DOHH2 (cell line): ENCODE measurements around the gene DDX17.
A peak's percentile ranks its signal among the peaks of the same experiment; 100 is the strongest.

ENCODE experiments used
- H3F3A ChIP-seq: fragments of 200-600 bp; sonication (generic), shearing (Covaris generic); 2 replicates; pipeline ENCODE4 v1.6.0; 2016; ENCODE audit warnings: antibody characterized with exemption, mild to moderate bottlenecking; ENCODE audit not compliant: control insufficient read depth, insufficient read depth
- H3K27ac ChIP-seq: fragments of 200-600 bp; sonication (generic); 2 replicates; pipeline ENCODE4 v1.5.1; 2014; ENCODE audit warnings: low read depth, mild to moderate bottlenecking, low read length, moderate library complexity
- H3K27me3 ChIP-seq: fragments of 200-600 bp; sonication (generic); 2 replicates; pipeline ENCODE4 v1.6.1; 2014; ENCODE audit warnings: mild to moderate bottlenecking, low read length, mixed read lengths; ENCODE audit not compliant: control insufficient read depth
- H3K36me3 ChIP-seq: fragments of 200-600 bp; sonication (generic); 2 replicates; pipeline ENCODE4 v1.6.1; 2014; ENCODE audit warnings: mild to moderate bottlenecking, low read length, moderate library complexity, mixed read lengths; ENCODE audit not compliant: control insufficient read depth
- H3K4me1 ChIP-seq: fragments of 200-600 bp; sonication (generic); 2 replicates; pipeline ENCODE4 v1.6.1; 2014; ENCODE audit warnings: mild to moderate bottlenecking, low read length, mixed read lengths; ENCODE audit not compliant: control insufficient read depth
- H3K4me2 ChIP-seq: fragments of 200-600 bp; sonication (generic); 2 replicates; pipeline ENCODE4 v1.6.0; 2014; ENCODE audit warnings: mild to moderate bottlenecking, low read length, moderate library complexity
- H3K4me3 ChIP-seq: fragments of 200-600 bp; sonication (generic); 2 replicates; pipeline ENCODE4 v1.5.1; 2014; ENCODE audit warnings: mild to moderate bottlenecking, low read length, mixed read lengths
- H3K79me2 ChIP-seq: fragments of 200-600 bp; sonication (generic); 2 replicates; pipeline ENCODE4 v1.6.1; 2014; ENCODE audit warnings: mild to moderate bottlenecking, low read length, mixed read lengths; ENCODE audit not compliant: control insufficient read depth
- H3K9me2 ChIP-seq: fragments of 200-600 bp; sonication (generic); replicated peaks from 2 replicates; pipeline ENCODE4 v1.6.1; 2014; ENCODE audit warnings: mild to moderate bottlenecking, low read length, mixed read lengths; ENCODE audit not compliant: control insufficient read depth
- H3K9me3 ChIP-seq: fragments of 200-600 bp; sonication (generic); 2 replicates; pipeline ENCODE4 v1.6.1; 2014; ENCODE audit warnings: antibody characterized with exemption, low read length, mixed read lengths; ENCODE audit not compliant: control insufficient read depth, insufficient read depth
- H4K20me1 ChIP-seq: fragments of 200-600 bp; sonication (generic); 2 replicates; pipeline ENCODE4 v1.6.0; 2014; ENCODE audit warnings: low read depth, mild to moderate bottlenecking, antibody characterized with exemption, low read length, moderate library complexity; ENCODE audit not compliant: control insufficient read depth, insufficient read depth
- CTCF ChIP-seq: fragments of 200-600 bp; sonication (generic); IDR thresholded peaks from one replicate; pipeline ENCODE4 v1.5.1; 2014; ENCODE audit warnings: antibody characterized with exemption, mild to moderate bottlenecking, low read depth, low read length; ENCODE audit not compliant: poor library complexity, severe bottlenecking
- EZH2phosphoT487 ChIP-seq: fragments of 200-600 bp; sonication (generic); IDR thresholded peaks from 2 replicates; pipeline ENCODE4 v1.6.1; 2017; ENCODE audit warnings: borderline replicate concordance, mild to moderate bottlenecking, antibody characterized with exemption, low read length, moderate library complexity, mixed read lengths

Gene DDX17

DNA sequence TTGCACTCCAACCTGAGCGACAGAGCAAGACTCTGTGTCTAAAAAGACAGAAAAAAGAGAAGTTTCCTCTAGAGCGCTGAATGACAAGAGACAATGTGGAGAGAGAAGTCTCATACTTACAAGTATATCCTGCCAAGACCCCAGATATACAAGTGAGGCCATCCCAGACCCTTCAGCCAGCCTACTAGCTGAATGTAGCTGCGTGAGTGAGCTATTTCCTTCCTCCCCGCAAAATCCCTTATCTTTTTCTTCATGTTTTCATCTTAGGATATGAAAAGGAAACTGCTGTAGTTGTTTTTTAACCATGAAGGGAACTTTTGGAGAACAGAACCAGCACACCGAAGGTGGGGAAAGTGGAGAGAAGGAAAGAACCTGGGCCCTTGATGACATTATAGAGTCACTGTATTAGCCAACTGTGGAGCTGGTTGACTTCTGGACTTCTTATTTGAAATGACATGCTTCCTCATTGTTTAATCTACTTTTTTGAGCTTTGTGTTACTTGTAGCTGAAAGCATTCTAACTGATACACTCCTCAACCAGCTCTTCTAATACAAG, 4.4 kb upstream of the DDX17 start:
- Histone ChIP-seq H3K79me2 (peaks cover 12% of the 10 kb centered on the region), H3K9me3 (no peaks in the 10 kb centered on the region), H3K4me2 (no peak overlapping the region), H3K4me1 (peaks cover 17% of the 10 kb centered on the region), H3K27me3 (no peaks in the 10 kb centered on the region), H3K27ac (no peak overlapping the region), H4K20me1 (no peaks in the 10 kb centered on the region), H3K9me2 (no peaks in the 10 kb centered on the region), H3F3A (no peaks in the 10 kb centered on the region), H3K36me3 (peaks cover 6% of the 10 kb centered on the region), H3K4me3 (no peak overlapping the region)
- TF ChIP-seq EZH2phosphoT487: no peak
- TF ChIP-seq CTCF: no peak

- H3K79me2 ChIP-seq: peaks cover 60% of the 10 kb centered on the region
- H3K4me3 ChIP-seq: peak overlapping the region; percentile 98
- peaks cover 39% of the 10 kb centered on the region for H3K4me1 ChIP-seq
Measured at GRCh38 chr22:38505541-38506117, 482 bp downstream of the DDX17 start.

DNA sequence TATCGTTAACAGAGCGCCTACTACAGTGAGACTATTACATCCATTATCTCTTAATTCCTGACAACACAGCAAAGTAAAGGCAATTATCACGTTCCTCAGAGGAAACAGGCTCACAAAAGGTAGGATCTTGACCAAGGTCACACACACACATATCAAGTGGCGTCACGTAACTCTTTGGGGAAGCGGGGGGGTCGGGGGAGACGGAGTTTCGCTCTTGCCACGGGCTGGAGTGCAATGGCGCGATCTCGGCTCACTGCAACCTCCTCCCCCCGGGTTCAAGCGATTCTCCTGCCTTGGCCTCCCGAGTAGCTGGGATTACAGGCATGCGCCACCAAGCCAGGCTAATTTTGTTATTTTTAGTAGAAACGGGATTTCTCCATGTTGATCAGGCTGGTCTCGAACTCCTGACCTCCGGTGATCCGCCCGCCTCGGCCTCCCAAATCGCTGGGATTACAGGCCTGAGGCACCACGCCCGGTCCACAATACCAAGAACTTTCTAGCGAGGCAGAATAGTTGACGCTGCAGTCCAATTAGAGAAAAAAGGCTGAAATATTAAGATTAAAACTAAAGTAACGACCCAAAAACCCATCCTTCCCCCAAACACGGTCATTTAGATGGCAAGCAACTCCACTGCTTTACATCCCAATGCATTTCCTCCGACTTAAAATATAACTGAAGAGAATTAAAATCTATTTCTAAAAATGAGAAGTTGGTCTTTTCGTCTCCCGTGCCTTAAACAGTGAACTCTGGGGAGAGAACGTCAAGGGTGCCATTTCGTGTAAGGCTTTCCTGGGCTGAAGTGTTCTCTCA, 1.2 kb downstream of the DDX17 start:
- H3K79me2 ChIP-seq: peaks cover 65% of the 10 kb centered on the region
- no peaks in the 10 kb centered on the region for H3K9me3 ChIP-seq
- peaks cover 10% of the 10 kb centered on the region for H3F3A ChIP-seq
- H3K4me1 ChIP-seq: peaks cover 39% of the 10 kb centered on the region
- peak overlapping the region; percentile 97 for H3K4me2 ChIP-seq
- no peaks in the 10 kb centered on the region for H3K9me2 ChIP-seq
- H3K36me3 ChIP-seq: peaks cover 58% of the 10 kb centered on the region
- peaks cover 30% of the 10 kb centered on the region for H4K20me1 ChIP-seq
- no peaks in the 10 kb centered on the region for H3K27me3 ChIP-seq
- H3K27ac ChIP-seq: peak overlapping the region; percentile 92
- TF ChIP-seq EZH2phosphoT487 (no peak), CTCF (no peak)
- H3K4me3 ChIP-seq: peak overlapping the region; percentile 98

More at GRCh38 chr22:38505541-38506117, 482 bp downstream of the DDX17 start:
- Histone ChIP-seq H3F3A (peaks cover 10% of the 10 kb centered on the region), H3K27ac (peak overlapping the region; percentile 92), H3K9me2 (no peaks in the 10 kb centered on the region), H3K36me3 (peaks cover 53% of the 10 kb centered on the region), H3K9me3 (no peaks in the 10 kb centered on the region), H3K4me2 (peak overlapping the region; percentile 97), H4K20me1 (peaks cover 30% of the 10 kb centered on the region), H3K27me3 (no peaks in the 10 kb centered on the region)
- TF ChIP-seq EZH2phosphoT487 (no peak), CTCF (peak; percentile 4)
